Right lobe of liver (tissue), 4 donors: Measurements from ENCODE around the gene MARK2.

Source experiments
- CTCF ChIP-seq, 4 donors: fragments of 200-600 bp in 3 of 4; fragments of 450-650 bp in 1 of 4; IDR thresholded peaks; one replicate each; pipeline versions ENCODE4 v1.5.1 to v1.8.0; 2016 to 2022; ENCODE audit warnings: antibody characterized with exemption in 4 of 4, mild to moderate bottlenecking in 2 of 4
- POLR2A ChIP-seq: fragments of 450-650 bp; IDR thresholded peaks from one replicate; pipeline ENCODE4 v1.6.1; 2017; ENCODE audit warnings: antibody characterized with exemption, mild to moderate bottlenecking
- donor health status: DM: no; HTN: no; CAD: no.
- donor health status: DM: no; HTN: no; CAD: no.
- donor health status: DM: no; HTN: yes; CAD: no.

GRCh38 chr11:63853476-63853875, 14.6 kb downstream of the MARK2 start:
- TF ChIP-seq CTCF (IDR thresholded peaks at IDR 0.05) (no peak), POLR2A (no peak)
